Heart left ventricle (tissue), 16 donors: ENCODE results near the gene ZW10. TPM values are rescaled to one million over a fixed set of nuclear protein-coding genes. Genes with fewer than 3 reads are reported as not detected.
A peak's percentile ranks its signal among the peaks of the same experiment; 100 is the strongest.
"Not testable (repeated sequence)": the region's sequence is repeated elsewhere in the genome, so short reads cannot be mapped to it uniquely, and the experiment has no call there.

Source experiments
- ATAC-seq, 4 donors: fragments of 200-7000 bp; cut with Tn5 transposase; one replicate each; pipeline ENCODE4 v1.9.1; 2020 to 2022; ENCODE audit warnings: moderate library complexity in 4 of 4, mild to moderate bottlenecking in 3 of 4, moderate number of reproducible peaks in 1 of 4
- DNase-seq, 5 donors: peaks; one replicate each; pipeline ENCODE4 v3.0.0-alpha.2; 2020
- H3K27ac ChIP-seq, 12 donors: fragments of 200-600 bp; sonication (generic) in 4 of 12; one replicate each; pipeline versions ENCODE4 v1.5.0 to v1.8.0; 2016 to 2022; ENCODE audit warnings: mild to moderate bottlenecking in 2 of 12
- H3K27me3 ChIP-seq, 9 donors: fragments of 200-600 bp; sonication (generic) in 2 of 9; one replicate each; pipeline versions ENCODE4 v1.5.1 to v1.8.0; 2016 to 2022; ENCODE audit warnings: mild to moderate bottlenecking in 3 of 9
- H3K36me3 ChIP-seq, 9 donors: fragments of 200-600 bp; sonication (generic) in 2 of 9; one replicate each; pipeline versions ENCODE4 v1.5.0 to v1.8.0; 2018 to 2022; ENCODE audit warnings: mild to moderate bottlenecking in 2 of 9
- H3K4me1 ChIP-seq, 12 donors: fragments of 200-600 bp; sonication (generic) in 4 of 12; one replicate each; pipeline versions ENCODE4 v1.5.0 to v1.8.0; 2016 to 2022; ENCODE audit warnings: mild to moderate bottlenecking in 3 of 12
- H3K4me3 ChIP-seq, 12 donors: fragments of 200-600 bp; sonication (generic) in 4 of 12; one replicate each; pipeline versions ENCODE4 v1.5.0 to v1.8.0; 2017 to 2022; ENCODE audit warnings: mild to moderate bottlenecking in 9 of 12, moderate library complexity in 4 of 12
- H3K9me3 ChIP-seq, 12 donors: fragments of 200-600 bp; sonication (generic) in 4 of 12; one replicate each; pipeline versions ENCODE4 v1.5.0 to v1.8.0; 2016 to 2022; ENCODE audit warnings: mild to moderate bottlenecking in 1 of 12
- POLR2A ChIP-seq, 2 donors: fragments of 450-650 bp; IDR thresholded peaks; one replicate each; pipeline ENCODE4 v1.6.1; 2017; ENCODE audit warnings: antibody characterized with exemption in 2 of 2, mild to moderate bottlenecking in 2 of 2, moderate library complexity in 2 of 2
- WGBS, 4 donors: extraction: QIAGEN DNeasy Blood & Tissue Kit in 2 of 4; methylation state at CpG; one replicate each; pipeline versions ENCODE4 v1.1.5 to v1.1.7; 2013 to 2018; 5-methylcytosine and 5-hydroxymethylcytosine counted together
- intact Hi-C, 10 donors: fragments of 100-400 bp; cut with DNase I; formaldehyde crosslinking; loops; one replicate each; pipeline versions ENCODE4 v1.11.1 to v1.14.2; 2022
- polyA plus RNA-seq, 2 donors: library from polyadenylated mRNA; stranded (reverse); fragments of 200-250 nt; gene quantifications; one replicate each; pipeline ENCODE4 v1.2.3, GENCODE V29; 2013
- total RNA-seq, 9 donors: library from RNA; depleted of rRNA in 2 of 9; stranded (reverse); fragments of >200 nt in 2 of 9; fragmentation: NEBNext Ultra II Directional in 3 of 9; extraction: Animal tissue kit (Norgen Biotek cat#: 25700) in 3 of 9; gene quantifications; one replicate each; pipeline versions ENCODE4 v1.1.0 to v1.2.4, GENCODE V29; 2016 to 2023
- TF ChIP-seq, protein P1 (sequence below), 12 donors: fragments of 200-600 bp; sonication (generic) in 4 of 12; IDR thresholded peaks; one replicate each; pipeline versions ENCODE4 v1.5.0 to v1.8.0; 2018 to 2022; ENCODE audit warnings: antibody characterized with exemption in 12 of 12, mild to moderate bottlenecking in 5 of 12
- donor health status: ischemic (EF 13 %, LVEDD 7.1; RV severe dilation, severe dysfunction).
- donor health status: healthy with polysubstance abuse.
- donor health status: DM: no; HTN: yes; CAD: no.
- donor health status: DM: no; HTN: no; CAD: no.
- donor health status: ischemic (EF 25% LVEDD 6.9; RV normal size, moderate dysfunction).
- donor health status: ischemic (EF 25% LVEDD 5.7; RV mildly dilated, moderate dysfunction).
- donor health status: healthy.
- donor health status: DM: yes; HTN: yes; CAD: no.
- donor health status: ischemic (EF 35%, LVEDD 5.7; RV mildly dilated, moderate dysfunction).
- donor health status: nonischemic (EF 11% LVEDD 7.7; RV severe dilation, severe dysfunction).
- donor health status: DM: yes; HTN: yes; CAD: no.
- donor health status: PGD.
- donor health status: ischemic (EF 29% LVEDD 5.4; RV normal size, mild dysfunction).
- donor health status: nonischemic (EF 23%, LVEDD 6.1; RV moderate dilation, normal function).

The ZW10 gene
- total and polyA plus RNA-seq, 11 donors = 2.2 to 12.0 (median 9.8) TPM

DNA sequence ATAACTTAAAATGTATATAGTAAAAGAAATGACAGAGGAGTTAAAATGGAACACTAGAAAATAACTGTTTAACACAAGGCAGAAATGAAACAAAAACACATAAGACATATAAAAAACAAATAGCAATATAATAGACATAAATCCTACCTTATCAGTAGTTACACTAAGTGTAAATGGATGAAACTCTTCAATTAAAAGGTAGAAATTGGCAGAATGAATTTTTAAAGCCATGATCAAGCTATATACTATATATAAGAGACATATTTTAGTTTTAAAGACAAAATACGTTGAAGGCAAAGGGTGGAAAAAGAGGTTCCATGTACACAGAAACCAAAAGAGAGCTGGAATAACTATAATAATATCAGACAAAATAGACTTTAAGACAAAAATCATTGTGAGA is 62.5 kb downstream of the ZW10 start:
- H3K27ac ChIP-seq = no peak overlapping the region
- ATAC-seq (no peak), DNase-seq (no peak)
- peaks cover 0 to 11% (median 0%) of the 10 kb centered on the region in 9 donors for H3K36me3 ChIP-seq
- intact Hi-C loops = no loop called here
- no peaks in the 10 kb centered on the region for H3K4me1 ChIP-seq
- H3K4me3 ChIP-seq = no peak overlapping the region
- WGBS, 4 donors = 87 to 97% (median 95%) methylated on average over 1 of the region's 1 CpG
- TF ChIP-seq, protein P1, sequence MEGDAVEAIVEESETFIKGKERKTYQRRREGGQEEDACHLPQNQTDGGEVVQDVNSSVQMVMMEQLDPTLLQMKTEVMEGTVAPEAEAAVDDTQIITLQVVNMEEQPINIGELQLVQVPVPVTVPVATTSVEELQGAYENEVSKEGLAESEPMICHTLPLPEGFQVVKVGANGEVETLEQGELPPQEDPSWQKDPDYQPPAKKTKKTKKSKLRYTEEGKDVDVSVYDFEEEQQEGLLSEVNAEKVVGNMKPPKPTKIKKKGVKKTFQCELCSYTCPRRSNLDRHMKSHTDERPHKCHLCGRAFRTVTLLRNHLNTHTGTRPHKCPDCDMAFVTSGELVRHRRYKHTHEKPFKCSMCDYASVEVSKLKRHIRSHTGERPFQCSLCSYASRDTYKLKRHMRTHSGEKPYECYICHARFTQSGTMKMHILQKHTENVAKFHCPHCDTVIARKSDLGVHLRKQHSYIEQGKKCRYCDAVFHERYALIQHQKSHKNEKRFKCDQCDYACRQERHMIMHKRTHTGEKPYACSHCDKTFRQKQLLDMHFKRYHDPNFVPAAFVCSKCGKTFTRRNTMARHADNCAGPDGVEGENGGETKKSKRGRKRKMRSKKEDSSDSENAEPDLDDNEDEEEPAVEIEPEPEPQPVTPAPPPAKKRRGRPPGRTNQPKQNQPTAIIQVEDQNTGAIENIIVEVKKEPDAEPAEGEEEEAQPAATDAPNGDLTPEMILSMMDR (IDR thresholded peaks at IDR 0.05) = no peak
- no peak for TF ChIP-seq POLR2A (IDR thresholded peaks at IDR 0.05)
- H3K27me3 ChIP-seq = no peaks in the 10 kb centered on the region
- peaks cover 0 to 40% (median 9%) of the 10 kb centered on the region in 12 donors for H3K9me3 ChIP-seq

DNA sequence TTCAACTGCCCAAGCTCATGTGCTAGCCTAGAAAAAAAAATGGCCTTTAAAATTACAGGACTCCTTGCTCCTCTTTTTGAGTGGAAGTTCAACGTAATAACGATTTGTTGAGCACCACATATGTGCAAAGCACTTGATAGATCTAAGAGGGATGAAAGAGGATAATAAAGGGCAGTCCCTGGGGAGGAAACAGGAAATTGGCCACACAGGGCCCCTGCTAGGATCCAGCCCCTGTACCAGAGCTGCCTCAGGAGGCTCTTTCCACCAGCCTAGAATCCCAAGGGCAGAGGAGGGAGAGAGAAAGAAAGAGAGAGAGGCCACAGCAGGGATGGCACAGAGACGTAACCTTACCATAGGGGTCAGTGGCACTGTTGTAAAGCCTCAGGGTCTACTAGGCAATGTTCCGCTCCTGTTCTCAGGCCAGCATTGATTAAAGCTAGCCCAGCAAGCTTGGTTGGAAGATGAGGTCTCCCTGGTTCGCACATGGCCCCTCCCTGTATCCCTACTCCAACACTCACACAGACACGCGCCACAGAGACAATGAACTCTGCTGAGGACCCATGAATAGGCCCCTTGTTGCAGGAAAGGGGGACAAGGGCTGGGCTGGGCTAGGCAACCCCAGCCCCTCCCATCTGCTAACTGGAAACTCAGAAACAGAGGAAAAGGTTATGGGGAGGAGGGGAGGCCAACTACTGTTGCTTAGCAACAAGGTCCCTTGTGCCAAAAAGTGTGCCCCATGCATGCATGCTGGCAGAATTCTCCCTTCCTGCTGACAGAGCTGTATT is 67.4 kb downstream of the ZW10 start, which contains the start of gene TMPRSS5:
Gene TMPRSS5, minus strand, starts transcription at position 438 of the 785 bp plus-strand sequence. Its CDS starts 84 bp downstream, at position 354.
- no peaks in the 10 kb centered on the region for H3K36me3 ChIP-seq
- 86 to 92% (median 88%) methylated on average over 7 of the region's 7 CpGs for WGBS, 4 donors
- H3K9me3 ChIP-seq = peaks cover 0 to 30% (median 9%) of the 10 kb centered on the region in 12 donors
- no peak for DNase-seq
- intact Hi-C loops = no loop called here
- no peak within 1 kb of the TSS for H3K27ac ChIP-seq
- H3K4me3 ChIP-seq = no peak within 1 kb of the TSS
- ATAC-seq = peak in 1 of 4 donors; percentile 16
- H3K27me3 ChIP-seq = no peaks in the 10 kb centered on the region
- H3K4me1 ChIP-seq = no peaks in the 10 kb centered on the region
- TF ChIP-seq, protein P1 (IDR thresholded peaks at IDR 0.05) = no peak
- no peak for TF ChIP-seq POLR2A (IDR thresholded peaks at IDR 0.05)

DNA sequence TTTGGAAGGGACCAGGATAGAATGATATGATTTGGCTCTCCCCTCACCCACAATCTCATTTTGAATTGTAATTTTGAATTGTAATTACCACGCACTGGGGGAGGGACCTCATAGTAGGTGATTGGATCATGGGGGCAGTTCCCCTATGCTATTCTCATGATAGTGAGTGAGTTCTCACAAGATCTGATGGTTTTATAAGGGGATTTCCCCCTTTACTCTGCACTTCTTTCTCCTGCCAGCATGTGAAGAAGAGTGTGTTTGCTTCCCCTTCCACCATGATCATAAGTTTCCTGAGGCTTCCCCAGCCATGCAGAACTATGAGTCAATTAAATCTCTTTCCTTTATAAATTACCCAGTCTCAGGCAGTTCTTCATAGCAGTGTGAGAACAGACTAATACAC is 69.9 kb downstream of the ZW10 start:
- ATAC-seq, DNase-seq, H3K9me3 ChIP-seq, H3K27ac ChIP-seq, H3K27me3 ChIP-seq, intact Hi-C loops, H3K4me1 ChIP-seq, H3K36me3 ChIP-seq, H3K4me3 ChIP-seq: not testable (repeated sequence)
- WGBS, 4 donors = 98 to 100% (median 100%) methylated on average over 1 of the region's 1 CpG

DNA sequence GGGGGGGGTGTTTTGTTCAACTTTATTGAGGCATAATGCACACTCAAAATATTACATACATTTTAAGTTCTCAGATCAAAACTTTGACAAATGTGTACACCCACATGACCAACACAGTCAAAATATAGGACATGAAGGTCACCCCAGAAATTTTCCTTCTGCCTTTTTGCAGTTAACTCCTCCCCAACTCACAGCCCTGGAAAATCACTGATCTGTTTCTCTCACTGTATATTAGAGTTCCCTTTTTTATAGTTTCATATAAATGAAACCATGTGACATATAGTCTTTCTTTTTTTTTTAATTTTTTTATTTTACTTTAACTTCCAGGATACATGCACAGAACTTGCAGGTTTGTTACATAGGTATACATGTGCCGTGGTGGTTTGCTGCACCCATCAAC is 72.0 kb downstream of the ZW10 start:
- no peak overlapping the region for H3K4me3 ChIP-seq
- H3K27me3 ChIP-seq = no peaks in the 10 kb centered on the region
- no peaks in the 10 kb centered on the region for H3K9me3 ChIP-seq
- no peak overlapping the region for H3K27ac ChIP-seq
- TF ChIP-seq, protein P1 (IDR thresholded peaks at IDR 0.05) = no peak
- no peak for TF ChIP-seq POLR2A (IDR thresholded peaks at IDR 0.05)
- H3K4me1 ChIP-seq = no peaks in the 10 kb centered on the region
- ATAC-seq (no peak), DNase-seq (no peak)
- intact Hi-C loops = no loop called here
- peaks cover 0 to 5% (median 0%) of the 10 kb centered on the region in 9 donors for H3K36me3 ChIP-seq
- 95 to 98% (median 97%) methylated on average over 1 of the region's 1 CpG for WGBS, 4 donors
